ENCODE data around the gene CAPZB. TPM values are rescaled to one million over a fixed set of nuclear protein-coding genes. Genes with fewer than 3 reads are reported as not detected.
A peak's percentile ranks its signal among the peaks of the same experiment; 100 is the strongest.

The CAPZB gene
- total RNA-seq, 1 donor from 2014 or later, result 334 TPM

GRCh38 chr1:19441048-19441780, 44.1 kb downstream of the CAPZB start:
- ChIA-PET POLR2A (interaction anchor here (0.7 kb wide), 2 partner anchors 24 to 33 kb away, joined by 4 to 5 read pairs; no protein-coding TSS in a partner anchor), CTCF (interaction anchor here (0.6 to 1.3 kb wide), 3 partner anchors 139 to 162 kb away, joined by 3 to 5 read pairs (median 5); no protein-coding TSS in a partner anchor)
- Mint-ChIP-seq H3K36me3 (ENCODE audit: low read depth) (peaks cover 50% of the 10 kb centered on the region), H3K4me1 (peaks cover 80% of the 10 kb centered on the region), H3K27ac (no peak overlapping the region), H3K9me3 (no peaks in the 10 kb centered on the region), H3K27me3 (no peaks in the 10 kb centered on the region), H3K4me3 (no peak overlapping the region)
- no peak for DNase-seq
- intact Hi-C loops (cut with micrococcal nuclease), result no loop called here
- TF ChIP-seq CTCF (IDR thresholded peaks at IDR 0.05), result no peak
- no peak for ATAC-seq (ENCODE audit: low read depth)

GRCh38 chr1:19439464-19440171, 45.7 kb downstream of the CAPZB start:
- Mint-ChIP-seq H3K27ac (no peak overlapping the region), H3K36me3 (ENCODE audit: low read depth) (peaks cover 53% of the 10 kb centered on the region)
- POLR2A ChIA-PET, result interaction anchor here (1.1 kb wide), 1 partner anchor 29 kb away, joined by 3 read pairs; no protein-coding TSS in a partner anchor

GRCh38 chr1:19438516-19439195, 46.7 kb downstream of the CAPZB start:
- no peak for ATAC-seq (ENCODE audit: low read depth)
- ChIA-PET POLR2A (interaction anchor here (1.1 kb wide), 1 partner anchor 30 kb away, joined by 3 read pairs; no protein-coding TSS in a partner anchor), CTCF (interaction anchor here (0.6 kb wide), 1 partner anchor 88 kb away, joined by 3 read pairs; no protein-coding TSS in a partner anchor)
- Mint-ChIP-seq H3K27me3 (no peaks in the 10 kb centered on the region), H3K36me3 (ENCODE audit: low read depth) (peaks cover 54% of the 10 kb centered on the region), H3K4me1 (peaks cover 74% of the 10 kb centered on the region), H3K27ac (no peak overlapping the region), H3K9me3 (no peaks in the 10 kb centered on the region), H3K4me3 (no peak overlapping the region)
- intact Hi-C loops (cut with micrococcal nuclease), result no loop called here
- no peak for DNase-seq
- TF ChIP-seq CTCF (IDR thresholded peaks at IDR 0.05), result no peak

More at GRCh38 chr1:19439464-19440171, 45.7 kb downstream of the CAPZB start:
- DNase-seq (no peak), ATAC-seq (ENCODE audit: low read depth) (peak; percentile 54)
- intact Hi-C loops (cut with micrococcal nuclease), result loop anchor here (1.0 kb wide), 1 partner anchor 143 kb away; no protein-coding TSS in a partner anchor
- H3K27me3 Mint-ChIP-seq, result no peaks in the 10 kb centered on the region
- H3K4me3 Mint-ChIP-seq, result no peak overlapping the region
- no peaks in the 10 kb centered on the region for H3K9me3 Mint-ChIP-seq
- CTCF ChIA-PET, result interaction anchor here (0.6 to 0.8 kb wide), 2 partner anchors 89 to 142 kb away, joined by 3 read pairs; no protein-coding TSS in a partner anchor
- TF ChIP-seq CTCF (IDR thresholded peaks at IDR 0.05), result no peak
- H3K4me1 Mint-ChIP-seq, result peaks cover 78% of the 10 kb centered on the region

- no peak for TF ChIP-seq CTCF (IDR thresholded peaks at IDR 0.05)
- Mint-ChIP-seq H3K36me3 (ENCODE audit: low read depth) (peaks cover 61% of the 10 kb centered on the region), H3K9me3 (no peaks in the 10 kb centered on the region), H3K27me3 (no peaks in the 10 kb centered on the region), H3K4me1 (peaks cover 77% of the 10 kb centered on the region), H3K4me3 (no peak overlapping the region), H3K27ac (no peak overlapping the region)
- ATAC-seq (ENCODE audit: low read depth), result no peak
- CTCF ChIA-PET, result interaction anchor here (2.0 kb wide), 1 partner anchor 144 kb away, joined by 6 read pairs; no protein-coding TSS in a partner anchor
- intact Hi-C loops (cut with micrococcal nuclease), result no loop called here
- POLR2A ChIA-PET, result no interaction called here
- DNase-seq, result no peak
These were observed 47.4 kb downstream of the CAPZB start for GRCh38 chr1:19437891-19438294.
